Heart left ventricle (tissue), 16 donors: ENCODE results near the gene PLSCR3. TPM values are rescaled to one million over a fixed set of nuclear protein-coding genes. Genes with fewer than 3 reads are reported as not detected.

ENCODE experiments used
- ATAC-seq, 4 donors: fragments of 200-7000 bp; cut with Tn5 transposase; one replicate each; pipeline ENCODE4 v1.9.1; 2020 to 2022; ENCODE audit warnings: moderate library complexity in 4 of 4, mild to moderate bottlenecking in 3 of 4, moderate number of reproducible peaks in 1 of 4
- DNase-seq, 5 donors: peaks; one replicate each; pipeline ENCODE4 v3.0.0-alpha.2; 2020
- H3K27ac ChIP-seq, 12 donors: fragments of 200-600 bp; sonication (generic) in 4 of 12; one replicate each; pipeline versions ENCODE4 v1.5.0 to v1.8.0; 2016 to 2022; ENCODE audit warnings: mild to moderate bottlenecking in 2 of 12
- H3K27me3 ChIP-seq, 9 donors: fragments of 200-600 bp; sonication (generic) in 2 of 9; one replicate each; pipeline versions ENCODE4 v1.5.1 to v1.8.0; 2016 to 2022; ENCODE audit warnings: mild to moderate bottlenecking in 3 of 9
- H3K36me3 ChIP-seq, 9 donors: fragments of 200-600 bp; sonication (generic) in 2 of 9; one replicate each; pipeline versions ENCODE4 v1.5.0 to v1.8.0; 2018 to 2022; ENCODE audit warnings: mild to moderate bottlenecking in 2 of 9
- H3K4me1 ChIP-seq, 12 donors: fragments of 200-600 bp; sonication (generic) in 4 of 12; one replicate each; pipeline versions ENCODE4 v1.5.0 to v1.8.0; 2016 to 2022; ENCODE audit warnings: mild to moderate bottlenecking in 3 of 12
- H3K4me3 ChIP-seq, 12 donors: fragments of 200-600 bp; sonication (generic) in 4 of 12; one replicate each; pipeline versions ENCODE4 v1.5.0 to v1.8.0; 2017 to 2022; ENCODE audit warnings: mild to moderate bottlenecking in 9 of 12, moderate library complexity in 4 of 12
- H3K9me3 ChIP-seq, 12 donors: fragments of 200-600 bp; sonication (generic) in 4 of 12; one replicate each; pipeline versions ENCODE4 v1.5.0 to v1.8.0; 2016 to 2022; ENCODE audit warnings: mild to moderate bottlenecking in 1 of 12
- POLR2A ChIP-seq, 2 donors: fragments of 450-650 bp; IDR thresholded peaks; one replicate each; pipeline ENCODE4 v1.6.1; 2017; ENCODE audit warnings: antibody characterized with exemption in 2 of 2, mild to moderate bottlenecking in 2 of 2, moderate library complexity in 2 of 2
- WGBS, 4 donors: extraction: QIAGEN DNeasy Blood & Tissue Kit in 2 of 4; methylation state at CpG; one replicate each; pipeline versions ENCODE4 v1.1.5 to v1.1.7; 2013 to 2018; 5-methylcytosine and 5-hydroxymethylcytosine counted together
- intact Hi-C, 10 donors: fragments of 100-400 bp; cut with DNase I; formaldehyde crosslinking; loops; one replicate each; pipeline versions ENCODE4 v1.11.1 to v1.14.2; 2022
- polyA plus RNA-seq, 2 donors: library from polyadenylated mRNA; stranded (reverse); fragments of 200-250 nt; gene quantifications; one replicate each; pipeline ENCODE4 v1.2.3, GENCODE V29; 2013
- total RNA-seq, 9 donors: library from RNA; depleted of rRNA in 2 of 9; stranded (reverse); fragments of >200 nt in 2 of 9; fragmentation: NEBNext Ultra II Directional in 3 of 9; extraction: Animal tissue kit (Norgen Biotek cat#: 25700) in 3 of 9; gene quantifications; one replicate each; pipeline versions ENCODE4 v1.1.0 to v1.2.4, GENCODE V29; 2016 to 2023
- TF ChIP-seq, protein P1 (sequence below), 12 donors: fragments of 200-600 bp; sonication (generic) in 4 of 12; IDR thresholded peaks; one replicate each; pipeline versions ENCODE4 v1.5.0 to v1.8.0; 2018 to 2022; ENCODE audit warnings: antibody characterized with exemption in 12 of 12, mild to moderate bottlenecking in 5 of 12
- donor health status: ischemic (EF 13 %, LVEDD 7.1; RV severe dilation, severe dysfunction).
- donor health status: healthy with polysubstance abuse.
- donor health status: DM: no; HTN: yes; CAD: no.
- donor health status: DM: no; HTN: no; CAD: no.
- donor health status: ischemic (EF 25% LVEDD 6.9; RV normal size, moderate dysfunction).
- donor health status: ischemic (EF 25% LVEDD 5.7; RV mildly dilated, moderate dysfunction).
- donor health status: healthy.
- donor health status: DM: yes; HTN: yes; CAD: no.
- donor health status: ischemic (EF 35%, LVEDD 5.7; RV mildly dilated, moderate dysfunction).
- donor health status: nonischemic (EF 11% LVEDD 7.7; RV severe dilation, severe dysfunction).
- donor health status: DM: yes; HTN: yes; CAD: no.
- donor health status: PGD.
- donor health status: ischemic (EF 29% LVEDD 5.4; RV normal size, mild dysfunction).
- donor health status: nonischemic (EF 23%, LVEDD 6.1; RV moderate dilation, normal function).

PLSCR3 gene
- total and polyA plus RNA-seq, 11 donors, result 14.3 to 29.5 (median 16.9) TPM

GRCh38 chr17:7437369-7437863 lies 43.1 kb upstream of the PLSCR3 start:
- no peaks in the 10 kb centered on the region for H3K9me3 ChIP-seq
- intact Hi-C loops, result loop anchor here (1.0 to 10.0 kb wide), 17 partner anchors 35 to 250 kb away; partner anchors contain the start of genes SENP3 (in 9 of the 10), POLR2A (in 6 of the 10), TMEM95 (in 6 of the 10) and KCTD11 (in 4 of the 10)
- no peak for ATAC-seq
- TF ChIP-seq, protein P1, sequence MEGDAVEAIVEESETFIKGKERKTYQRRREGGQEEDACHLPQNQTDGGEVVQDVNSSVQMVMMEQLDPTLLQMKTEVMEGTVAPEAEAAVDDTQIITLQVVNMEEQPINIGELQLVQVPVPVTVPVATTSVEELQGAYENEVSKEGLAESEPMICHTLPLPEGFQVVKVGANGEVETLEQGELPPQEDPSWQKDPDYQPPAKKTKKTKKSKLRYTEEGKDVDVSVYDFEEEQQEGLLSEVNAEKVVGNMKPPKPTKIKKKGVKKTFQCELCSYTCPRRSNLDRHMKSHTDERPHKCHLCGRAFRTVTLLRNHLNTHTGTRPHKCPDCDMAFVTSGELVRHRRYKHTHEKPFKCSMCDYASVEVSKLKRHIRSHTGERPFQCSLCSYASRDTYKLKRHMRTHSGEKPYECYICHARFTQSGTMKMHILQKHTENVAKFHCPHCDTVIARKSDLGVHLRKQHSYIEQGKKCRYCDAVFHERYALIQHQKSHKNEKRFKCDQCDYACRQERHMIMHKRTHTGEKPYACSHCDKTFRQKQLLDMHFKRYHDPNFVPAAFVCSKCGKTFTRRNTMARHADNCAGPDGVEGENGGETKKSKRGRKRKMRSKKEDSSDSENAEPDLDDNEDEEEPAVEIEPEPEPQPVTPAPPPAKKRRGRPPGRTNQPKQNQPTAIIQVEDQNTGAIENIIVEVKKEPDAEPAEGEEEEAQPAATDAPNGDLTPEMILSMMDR (IDR thresholded peaks at IDR 0.05), result no peak
- no peak for TF ChIP-seq POLR2A (IDR thresholded peaks at IDR 0.05)
- peak in 1 of 5 donors; percentile 27 for DNase-seq
- peaks cover 0 to 44% (median 8%) of the 10 kb centered on the region in 9 donors for H3K27me3 ChIP-seq
- H3K4me3 ChIP-seq, result peak overlapping the region in 11 of 12 donors; percentile 2 to 75 (median 55)
- H3K36me3 ChIP-seq, result no peaks in the 10 kb centered on the region
- peaks cover 4 to 63% (median 45%) of the 10 kb centered on the region in 12 donors for H3K4me1 ChIP-seq
- H3K27ac ChIP-seq, result peak overlapping the region in 11 of 12 donors; percentile 8 to 91 (median 71)
- WGBS, 4 donors, result 26 to 56% (median 31%) methylated on average over 15 to 31 of the region's 31 CpGs

DNA sequence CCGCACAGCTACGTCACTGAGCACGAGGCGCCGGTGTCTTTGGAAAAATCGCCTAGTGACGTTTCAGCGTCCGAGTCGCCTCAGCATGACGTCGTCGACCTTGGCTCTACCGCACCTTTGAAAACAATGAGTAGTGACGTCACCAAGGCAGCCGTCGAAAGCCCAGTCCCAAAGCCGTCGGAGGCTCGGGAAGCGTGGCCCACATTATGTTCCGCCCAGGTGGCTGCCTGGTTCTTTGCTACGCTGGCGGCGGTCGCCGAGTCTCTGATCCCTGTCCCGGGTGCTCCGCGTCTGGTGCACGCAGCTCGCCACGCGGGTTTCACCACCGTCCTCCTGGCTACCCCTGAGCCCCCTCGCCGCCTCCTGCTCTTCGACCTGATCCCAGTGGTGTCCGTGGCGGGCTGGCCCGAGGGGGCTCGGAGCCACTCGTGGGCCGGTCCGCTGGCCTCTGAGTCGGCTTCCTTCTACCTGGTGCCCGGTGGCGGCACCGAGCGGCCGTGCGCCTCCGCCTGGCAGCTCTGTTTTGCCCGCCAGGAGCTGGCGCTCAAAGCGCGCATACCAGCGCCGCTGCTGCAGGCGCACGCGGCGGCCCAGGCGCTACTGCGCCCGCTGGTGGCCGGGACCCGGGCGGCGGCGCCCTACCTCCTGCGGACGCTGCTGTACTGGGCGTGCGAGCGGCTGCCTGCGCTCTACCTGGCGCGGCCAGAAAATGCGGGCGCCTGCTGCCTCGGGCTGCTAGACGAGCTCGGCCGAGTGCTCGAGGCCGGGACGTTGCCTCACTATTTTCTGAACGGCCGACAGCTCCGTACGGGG lies 42.4 kb upstream of the PLSCR3 start:
- WGBS, 4 donors, result 5 to 37% (median 7%) methylated on average over 5 to 92 of the region's 92 CpGs

GRCh38 chr17:7435676-7436555 lies 41.6 kb upstream of the PLSCR3 start:
- H3K4me1 ChIP-seq, result peaks cover 4 to 63% (median 45%) of the 10 kb centered on the region in 12 donors
- no peaks in the 10 kb centered on the region for H3K36me3 ChIP-seq
- TF ChIP-seq, protein P1 (IDR thresholded peaks at IDR 0.05), result peak in 3 of 12 donors; percentile 21 to 30 (median 26)
- peak in 1 of 2 donors; percentile 11 for TF ChIP-seq POLR2A (IDR thresholded peaks at IDR 0.05)
- peak in 4 of 5 donors; percentile 27 to 50 (median 46) for DNase-seq
- H3K27ac ChIP-seq, result peak overlapping the region in 11 of 12 donors; percentile 3 to 91 (median 52)
- peak overlapping the region; percentile 9 to 75 (median 53) for H3K4me3 ChIP-seq
- intact Hi-C loops, result loop anchor here (2.0 to 10.0 kb wide), 18 partner anchors 29 to 251 kb away; partner anchors contain the start of genes SENP3 (in 7 of the 10), POLR2A (in 6 of the 10), TMEM95 (in 6 of the 10) and KCTD11 (in 4 of the 10)
- no peaks in the 10 kb centered on the region for H3K9me3 ChIP-seq
- ATAC-seq, result peak in 2 of 4 donors; percentile 1 to 15
- peaks cover 0 to 42% (median 8%) of the 10 kb centered on the region in 9 donors for H3K27me3 ChIP-seq
- WGBS, 4 donors, result 8 to 10% (median 9%) methylated on average over 42 to 49 of the region's 49 CpGs

More for the DNA sequence above, 42.4 kb upstream of the PLSCR3 start:
- TF ChIP-seq POLR2A (IDR thresholded peaks at IDR 0.05), result no peak
- TF ChIP-seq, protein P1 (IDR thresholded peaks at IDR 0.05), result peak; percentile 74 to 95 (median 84)
- intact Hi-C loops, result loop anchor here (1.0 to 10.0 kb wide), 17 partner anchors 34 to 251 kb away; partner anchors contain the start of genes SENP3 (in 9 of the 10), POLR2A (in 6 of the 10), TMEM95 (in 6 of the 10) and KCTD11 (in 4 of the 10)
- peak overlapping the region; percentile 8 to 91 (median 68) for H3K27ac ChIP-seq
- DNase-seq, result peak; percentile 80 to 89 (median 84)
- ATAC-seq, result peak; percentile 30 to 82 (median 70)
- H3K36me3 ChIP-seq, result no peaks in the 10 kb centered on the region
- peaks cover 0 to 44% (median 8%) of the 10 kb centered on the region in 9 donors for H3K27me3 ChIP-seq
- no peaks in the 10 kb centered on the region for H3K9me3 ChIP-seq
- peak overlapping the region in 11 of 12 donors; percentile 2 to 75 (median 55) for H3K4me3 ChIP-seq
- H3K4me1 ChIP-seq, result peaks cover 4 to 63% (median 45%) of the 10 kb centered on the region in 12 donors
